Renal pelvis (tissue), 4 donors: Measurements from ENCODE around the gene ZNHIT3. TPM values are rescaled to one million over a fixed set of nuclear protein-coding genes. Genes with fewer than 3 reads are reported as not detected.
"Not testable (repeated sequence)": the region's sequence is repeated elsewhere in the genome, so short reads cannot be mapped to it uniquely, and the experiment has no call there.

Source experiments
- DNase-seq: peaks from one replicate; pipeline ENCODE4 v3.0.0-alpha.2; 2013
- polyA plus RNA-seq, 3 donors: library from polyadenylated mRNA; unstranded; fragments of 120-200 nt; gene quantifications; one replicate each; pipeline ENCODE4 v1.2.1, GENCODE V29; 2013; ENCODE audit not compliant: insufficient read length in 3 of 3

ZNHIT3 gene
- polyA plus RNA-seq, 3 donors, result 62.3 to 66.5 (median 64.3) TPM

GRCh38 chr17:36507266-36507665 is 20.8 kb downstream of the ZNHIT3 start:
- DNase-seq, result no peak

GRCh38 chr17:36508439-36508838 is 22.0 kb downstream of the ZNHIT3 start:
- not testable (repeated sequence) for DNase-seq

GRCh38 chr17:36509272-36509985 is 22.9 kb downstream of the ZNHIT3 start:
- DNase-seq, result no peak

GRCh38 chr17:36510636-36511035 is 24.2 kb downstream of the ZNHIT3 start:
- no peak for DNase-seq

GRCh38 chr17:36511216-36511615 is 24.7 kb downstream of the ZNHIT3 start:
- no peak for DNase-seq

GRCh38 chr17:36512641-36513040 is 26.2 kb downstream of the ZNHIT3 start:
- no peak for DNase-seq

- DNase-seq, result no peak
These were observed 28.4 kb downstream of the ZNHIT3 start for GRCh38 chr17:36514856-36515255.

GRCh38 chr17:36515837-36516236 is 29.4 kb downstream of the ZNHIT3 start:
- DNase-seq, result no peak

GRCh38 chr17:36523113-36523512 is 36.6 kb downstream of the ZNHIT3 start:
- no peak for DNase-seq

- DNase-seq, result no peak
These were observed 38.0 kb downstream of the ZNHIT3 start for GRCh38 chr17:36524428-36524876.

- no peak for DNase-seq
These were observed 38.6 kb downstream of the ZNHIT3 start for GRCh38 chr17:36525113-36525512.

GRCh38 chr17:36525888-36526287 is 39.4 kb downstream of the ZNHIT3 start:
- no peak for DNase-seq

GRCh38 chr17:36527621-36528250 is 41.3 kb downstream of the ZNHIT3 start:
- DNase-seq, result no peak

- no peak for DNase-seq
These were observed 42.6 kb downstream of the ZNHIT3 start for GRCh38 chr17:36529121-36529520.

- DNase-seq, result no peak
These were observed 46.0 kb downstream of the ZNHIT3 start for GRCh38 chr17:36532435-36532975.

GRCh38 chr17:36533935-36534839 is 47.7 kb downstream of the ZNHIT3 start:
- peak; percentile 54 for DNase-seq

- DNase-seq, result peak; percentile 86
These were observed 48.6 kb downstream of the ZNHIT3 start, which contains the start of the genes MYO19 and PIGW for GRCh38 chr17:36534840-36535668. MYO19 (minus strand) TSS chr17:36534868; CDS start chr17:36532538, 2,330 bp downstream. PIGW (plus strand) TSS chr17:36534987; CDS start chr17:36537102, 2,115 bp downstream.

GRCh38 chr17:36535669-36536081 is 49.2 kb downstream of the ZNHIT3 start:
- DNase-seq, result no peak

GRCh38 chr17:36540696-36541095 is 54.2 kb downstream of the ZNHIT3 start:
- no peak for DNase-seq

- DNase-seq, result no peak
These were observed 56.3 kb downstream of the ZNHIT3 start for GRCh38 chr17:36542755-36543154.

GRCh38 chr17:36544044-36544306 is 57.5 kb downstream of the ZNHIT3 start:
- DNase-seq, result peak; percentile 33
